ENCODE measurements around the gene RAPGEF2.

DNA sequence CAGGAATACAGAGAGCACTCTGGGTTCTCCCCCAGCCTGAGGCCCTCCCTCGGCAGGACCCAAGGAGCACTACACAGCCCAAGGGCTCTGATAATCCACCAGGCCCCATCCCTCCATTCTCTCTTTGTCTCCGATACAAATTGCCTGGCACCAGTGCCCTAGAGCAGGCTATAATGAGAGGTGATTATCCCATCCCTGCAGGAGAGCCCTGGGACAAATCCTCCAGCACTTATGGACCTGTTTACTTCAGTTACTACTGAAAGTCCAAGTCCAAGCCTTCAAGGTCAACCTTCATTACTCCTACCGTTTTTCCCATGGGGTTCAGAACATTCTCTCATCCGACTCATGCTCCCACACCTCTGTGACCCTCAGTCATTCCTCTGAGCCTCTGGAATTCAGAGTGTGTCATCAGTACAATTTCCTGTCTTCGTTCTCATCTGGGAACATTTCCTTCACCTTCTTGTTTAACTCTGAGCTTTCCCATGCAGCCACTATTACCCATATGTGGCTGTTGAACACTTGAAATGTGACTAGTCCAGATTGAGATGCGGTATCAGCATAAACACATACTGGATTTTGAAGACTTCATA is 299.0 kb downstream of the RAPGEF2 start:
- no peak for TF ChIP-seq EZH2 (IDR thresholded peaks at IDR 0.05; ENCODE audit: borderline replicate concordance)
- TF ChIP-seq, protein P1, sequence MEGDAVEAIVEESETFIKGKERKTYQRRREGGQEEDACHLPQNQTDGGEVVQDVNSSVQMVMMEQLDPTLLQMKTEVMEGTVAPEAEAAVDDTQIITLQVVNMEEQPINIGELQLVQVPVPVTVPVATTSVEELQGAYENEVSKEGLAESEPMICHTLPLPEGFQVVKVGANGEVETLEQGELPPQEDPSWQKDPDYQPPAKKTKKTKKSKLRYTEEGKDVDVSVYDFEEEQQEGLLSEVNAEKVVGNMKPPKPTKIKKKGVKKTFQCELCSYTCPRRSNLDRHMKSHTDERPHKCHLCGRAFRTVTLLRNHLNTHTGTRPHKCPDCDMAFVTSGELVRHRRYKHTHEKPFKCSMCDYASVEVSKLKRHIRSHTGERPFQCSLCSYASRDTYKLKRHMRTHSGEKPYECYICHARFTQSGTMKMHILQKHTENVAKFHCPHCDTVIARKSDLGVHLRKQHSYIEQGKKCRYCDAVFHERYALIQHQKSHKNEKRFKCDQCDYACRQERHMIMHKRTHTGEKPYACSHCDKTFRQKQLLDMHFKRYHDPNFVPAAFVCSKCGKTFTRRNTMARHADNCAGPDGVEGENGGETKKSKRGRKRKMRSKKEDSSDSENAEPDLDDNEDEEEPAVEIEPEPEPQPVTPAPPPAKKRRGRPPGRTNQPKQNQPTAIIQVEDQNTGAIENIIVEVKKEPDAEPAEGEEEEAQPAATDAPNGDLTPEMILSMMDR (IDR thresholded peaks at IDR 0.05; ENCODE audit: poor library complexity), result no peak

All from hepatocyte (in vitro differentiated cells).